Stimulated activated naive B cell treated with anti-CD40 and anti-IgM and Interleukin-4, amounts not matched to agents 10 μg/mL and 1 μg/mL and 100 μg/mL, for 72 hours (primary cell): ENCODE data around the gene DTX3L.

ENCODE experiments used
- ATAC-seq, 2 donors: fragments of 150-1000 bp; cut with Tn5 transposase; replicated peaks; 2 replicates each; pipeline ENCODE4 v1.10.0; 2021; ENCODE audit warnings: moderate library complexity in 1 of 2
- DNase-seq: peaks from one replicate; pipeline ENCODE4 v3.0.0; 2021
- H3K27ac Mint-ChIP-seq: one replicate; pipeline ENCODE4 v1.8.0; 2022; ENCODE audit warnings: mild to moderate bottlenecking, mixed read lengths
- H3K27me3 Mint-ChIP-seq, 2 donors: one replicate each; pipeline ENCODE4 v1.8.0; 2022; ENCODE audit warnings: mixed read lengths in 2 of 2
- H3K36me3 Mint-ChIP-seq, 2 donors: one replicate each; pipeline ENCODE4 v1.8.0; 2022; ENCODE audit warnings: mixed read lengths in 2 of 2, mild to moderate bottlenecking in 1 of 2
- H3K4me1 Mint-ChIP-seq, 2 donors: one replicate each; pipeline ENCODE4 v1.8.0; 2022; ENCODE audit warnings: mixed read lengths in 2 of 2, mild to moderate bottlenecking in 1 of 2
- H3K4me3 Mint-ChIP-seq, 2 donors: one replicate each; pipeline ENCODE4 v1.8.0; 2022; ENCODE audit warnings: mild to moderate bottlenecking in 2 of 2, mixed read lengths in 2 of 2, moderate library complexity in 1 of 2
- H3K9me3 Mint-ChIP-seq, 2 donors: one replicate each; pipeline ENCODE4 v1.8.0; 2022; ENCODE audit warnings: mixed read lengths in 2 of 2, mild to moderate bottlenecking in 1 of 2

Gene DTX3L

DNA sequence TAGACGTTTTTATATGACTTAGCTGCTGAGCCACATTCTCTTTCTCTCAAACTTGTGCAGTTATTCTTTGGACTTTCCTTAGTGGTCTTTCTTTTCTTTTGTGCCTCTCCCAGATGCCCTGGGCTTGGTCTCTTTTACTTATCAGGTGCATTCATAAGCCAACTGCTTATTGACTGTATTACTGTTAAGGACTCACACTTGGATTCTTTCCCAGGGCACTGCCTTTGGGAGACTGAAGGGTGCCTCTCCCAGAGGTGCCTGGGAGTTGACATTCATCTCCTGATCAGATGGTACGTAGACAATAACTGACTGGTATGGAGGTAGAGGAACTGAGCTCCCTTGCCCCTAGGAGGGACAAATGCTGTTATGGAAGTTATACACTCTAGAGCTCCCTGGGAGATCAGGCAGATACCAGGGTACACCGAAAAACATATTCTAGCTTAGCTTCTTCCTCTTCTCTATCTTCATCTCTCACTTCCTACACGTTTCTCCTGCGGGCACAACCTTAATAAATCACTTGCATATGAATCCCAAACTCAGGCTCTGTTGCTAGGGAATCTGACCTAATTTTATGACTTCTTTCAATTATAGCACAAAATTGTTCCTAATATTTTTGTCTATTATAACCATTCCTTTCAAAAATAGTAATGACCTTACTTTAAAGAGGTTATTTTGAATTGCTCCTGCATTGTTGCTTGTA is 38.0 kb downstream of the DTX3L start:
- no peaks in the 10 kb centered on the region for H3K27me3 Mint-ChIP-seq
- peaks cover 32 to 39% of the 10 kb centered on the region in 2 donors for H3K4me1 Mint-ChIP-seq
- ATAC-seq = no peak
- DNase-seq = no peak
- H3K36me3 Mint-ChIP-seq = peaks cover 11 to 44% of the 10 kb centered on the region in 2 donors
- peak overlapping the region; percentile 27 for H3K27ac Mint-ChIP-seq
- H3K9me3 Mint-ChIP-seq = no peaks in the 10 kb centered on the region
- H3K4me3 Mint-ChIP-seq = no peak overlapping the region

DNA sequence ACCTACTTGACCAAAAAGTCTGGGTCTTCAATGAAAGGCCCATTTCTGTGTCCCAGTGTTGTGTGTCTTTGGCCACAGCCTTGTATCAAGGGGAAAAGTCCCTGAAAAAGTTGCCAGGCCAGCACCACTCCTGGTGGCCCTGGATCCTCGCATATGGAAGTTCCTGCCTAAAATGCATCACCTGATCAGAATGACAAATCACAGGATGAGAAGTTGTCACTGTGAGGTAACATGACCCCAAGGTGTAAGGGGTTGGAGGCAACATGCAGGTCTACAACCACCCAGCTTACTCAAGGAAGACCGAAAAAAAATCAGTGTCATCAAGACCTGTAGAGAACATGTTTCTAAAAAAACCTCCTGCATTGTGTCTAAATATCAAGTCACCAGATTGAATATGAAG is 38.9 kb downstream of the DTX3L start:
- H3K27ac Mint-ChIP-seq = no peak overlapping the region
- H3K4me1 Mint-ChIP-seq = peaks cover 35 to 38% of the 10 kb centered on the region in 2 donors
- H3K9me3 Mint-ChIP-seq = no peaks in the 10 kb centered on the region
- H3K36me3 Mint-ChIP-seq = peaks cover 11 to 49% of the 10 kb centered on the region in 2 donors
- ATAC-seq = no peak
- H3K27me3 Mint-ChIP-seq = no peaks in the 10 kb centered on the region
- H3K4me3 Mint-ChIP-seq = no peak overlapping the region
- no peak for DNase-seq

DNA sequence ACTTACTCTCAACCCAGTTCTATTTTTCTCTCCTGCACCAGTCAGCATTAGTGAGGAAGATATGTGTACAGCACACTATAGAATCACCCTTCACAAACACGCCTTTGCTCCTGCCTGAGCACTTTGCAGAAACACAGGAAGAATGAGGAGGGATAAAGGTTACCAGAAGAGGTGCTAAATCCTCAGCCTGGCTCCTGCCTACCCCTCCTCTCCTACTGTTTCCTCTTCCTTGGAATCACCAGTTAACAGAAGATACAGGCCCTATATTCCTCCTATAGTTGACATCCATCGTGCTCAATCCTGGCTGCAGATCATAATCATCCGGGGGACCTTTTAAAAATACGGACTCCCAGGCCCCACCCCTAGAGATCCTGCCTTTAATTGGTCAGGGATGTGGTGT is 42.2 kb downstream of the DTX3L start:
- Mint-ChIP-seq H3K27ac (no peak overlapping the region), H3K9me3 (no peaks in the 10 kb centered on the region)

DNA sequence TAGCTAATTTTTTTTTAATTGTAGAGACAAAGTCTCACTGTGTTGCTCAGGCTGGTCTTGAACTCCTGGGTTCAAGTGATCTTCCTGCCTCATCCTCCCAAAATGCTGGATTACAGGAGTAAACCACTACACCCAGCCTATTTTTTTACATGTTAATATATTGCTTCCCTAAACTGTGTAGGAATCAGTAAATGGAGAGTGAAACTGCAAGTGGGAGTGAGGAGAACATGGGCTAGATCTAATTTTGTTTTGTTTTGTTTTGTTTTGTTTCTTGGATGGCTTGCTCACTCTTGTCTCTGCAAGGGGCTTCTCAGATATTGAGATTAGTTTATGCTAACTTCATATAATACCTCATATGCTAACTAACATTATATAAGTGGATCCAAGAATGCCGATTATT is 44.8 kb downstream of the DTX3L start:
- Mint-ChIP-seq H3K27ac (no peak overlapping the region), H3K36me3 (peaks cover 30 to 41% of the 10 kb centered on the region in 2 donors), H3K4me3 (no peak overlapping the region), H3K4me1 (peaks cover 22 to 24% of the 10 kb centered on the region in 2 donors), H3K9me3 (peaks cover 0 to 3% of the 10 kb centered on the region in 2 donors), H3K27me3 (no peaks in the 10 kb centered on the region)
- no peak for ATAC-seq
- no peak for DNase-seq

More for the DNA sequence above, 42.2 kb downstream of the DTX3L start:
- H3K4me3 Mint-ChIP-seq = no peak overlapping the region
- ATAC-seq = no peak
- DNase-seq = no peak
- no peaks in the 10 kb centered on the region for H3K27me3 Mint-ChIP-seq
- H3K4me1 Mint-ChIP-seq = peaks cover 31% of the 10 kb centered on the region in 2 donors
- peaks cover 18 to 46% of the 10 kb centered on the region in 2 donors for H3K36me3 Mint-ChIP-seq

DNA sequence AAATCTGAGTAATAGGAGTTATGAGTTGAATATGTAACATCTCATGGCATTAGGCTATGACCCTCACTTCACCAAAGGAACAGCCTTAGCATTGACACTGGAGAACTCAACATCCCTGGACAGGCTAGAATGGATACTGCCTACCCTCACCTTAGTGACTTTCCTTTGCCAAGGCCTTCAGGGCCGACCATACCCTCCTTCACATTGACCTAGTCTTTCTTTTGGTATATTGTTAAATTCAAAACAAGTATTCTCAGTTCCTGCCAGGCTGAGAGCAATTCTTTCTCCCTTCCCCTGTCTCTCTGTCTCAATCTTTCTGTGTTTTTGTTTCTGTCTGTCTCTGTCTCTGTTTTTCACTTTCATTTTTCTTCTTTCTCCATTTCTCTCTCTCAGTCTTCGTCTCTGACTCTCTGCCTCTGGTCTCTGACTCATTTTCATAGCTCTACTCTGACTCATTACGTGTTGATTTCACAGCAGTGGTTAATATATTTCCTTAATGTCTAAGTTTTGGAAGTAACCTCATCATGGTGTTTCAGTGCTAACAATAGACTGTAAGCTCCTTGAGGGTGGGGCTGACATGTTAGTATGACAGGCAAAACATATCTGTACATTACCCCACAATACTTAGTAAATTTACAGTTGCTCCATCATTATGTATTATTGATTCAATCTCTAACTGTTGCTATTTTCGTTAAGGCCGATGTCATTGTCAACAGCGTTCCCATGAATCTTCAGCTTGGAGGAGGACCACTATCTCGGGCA is 45.8 kb downstream of the DTX3L start:
- Mint-ChIP-seq H3K27me3 (no peaks in the 10 kb centered on the region), H3K27ac (peak overlapping the region; percentile 17), H3K9me3 (peaks cover 0 to 3% of the 10 kb centered on the region in 2 donors), H3K4me1 (peaks cover 21 to 23% of the 10 kb centered on the region in 2 donors), H3K4me3 (peak overlapping the region; percentile 2 to 5), H3K36me3 (peaks cover 30 to 40% of the 10 kb centered on the region in 2 donors)
- DNase-seq (peak; percentile 32), ATAC-seq (peak; percentile 96 to 97)

DNA sequence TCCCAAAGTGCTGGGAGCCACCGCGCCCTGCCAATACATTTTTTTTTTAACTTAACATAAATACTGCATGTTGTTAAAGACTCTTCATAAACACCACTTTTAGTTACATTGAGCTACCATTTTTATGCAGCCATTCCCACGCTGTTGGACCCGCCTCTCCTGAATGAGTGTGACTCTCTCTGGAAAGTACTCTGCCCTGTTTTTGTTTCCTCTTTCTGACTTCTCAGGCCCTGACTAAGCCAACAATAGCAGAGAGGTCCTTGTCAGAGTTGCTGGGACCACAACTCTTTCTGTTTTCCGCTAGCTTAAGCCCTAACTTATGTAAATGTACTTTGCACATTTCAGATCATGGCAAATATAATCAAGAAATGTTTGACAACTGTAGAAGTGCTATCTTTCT is 48.6 kb downstream of the DTX3L start:
- no peak for ATAC-seq
- Mint-ChIP-seq H3K4me1 (peaks cover 24 to 50% of the 10 kb centered on the region in 2 donors), H3K36me3 (peaks cover 29 to 47% of the 10 kb centered on the region in 2 donors), H3K27me3 (no peaks in the 10 kb centered on the region), H3K27ac (peak overlapping the region; percentile 73), H3K9me3 (peaks cover 0 to 3% of the 10 kb centered on the region in 2 donors), H3K4me3 (peak overlapping the region in 1 of 2 donors; percentile 49)
- DNase-seq = no peak

DNA sequence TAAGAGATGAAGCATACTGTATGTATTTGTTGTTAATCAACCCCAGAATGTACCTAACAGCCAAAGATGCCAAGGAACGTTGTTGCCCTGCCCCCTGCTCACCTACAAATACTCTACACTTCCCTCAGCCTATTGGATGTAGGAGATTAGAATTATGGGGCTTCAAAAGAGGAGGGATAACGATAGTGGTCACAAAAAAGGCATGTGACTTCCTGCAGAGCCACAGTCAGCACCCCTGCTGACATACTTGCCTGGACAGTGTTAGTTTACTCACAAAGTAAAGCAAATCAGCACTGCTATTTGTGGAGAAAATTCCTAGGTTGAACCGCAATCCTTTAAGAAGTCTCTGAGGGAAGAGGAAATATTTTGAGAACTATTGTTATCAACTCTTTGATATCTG is 51.2 kb downstream of the DTX3L start:
- ATAC-seq (no peak), DNase-seq (no peak)
- Mint-ChIP-seq H3K27ac (no peak overlapping the region), H3K9me3 (peaks cover 0 to 3% of the 10 kb centered on the region in 2 donors), H3K4me1 (peaks cover 29 to 66% of the 10 kb centered on the region in 2 donors), H3K4me3 (no peak overlapping the region), H3K36me3 (peaks cover 38 to 63% of the 10 kb centered on the region in 2 donors), H3K27me3 (no peaks in the 10 kb centered on the region)

DNA sequence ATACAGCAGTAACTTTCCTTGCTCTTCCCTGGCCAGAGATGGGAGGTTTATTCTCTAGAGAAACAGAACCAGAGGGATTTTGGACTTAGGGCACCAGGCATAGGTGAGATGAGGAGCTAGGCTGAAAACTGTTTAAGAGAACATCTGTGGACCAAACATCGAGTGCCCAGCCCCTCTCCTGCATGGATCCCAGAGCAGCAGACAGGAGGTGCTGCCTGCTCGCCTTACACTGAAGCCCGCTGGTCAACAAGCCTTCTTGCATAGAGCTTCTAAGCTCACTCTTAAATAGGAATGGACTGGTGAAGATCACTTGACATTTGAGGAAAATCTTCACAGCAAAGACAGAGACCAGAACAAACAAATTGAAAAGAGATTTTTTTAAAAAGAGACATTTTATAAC is 54.5 kb downstream of the DTX3L start:
- DNase-seq = no peak
- Mint-ChIP-seq H3K4me3 (no peak overlapping the region), H3K36me3 (peaks cover 36 to 68% of the 10 kb centered on the region in 2 donors), H3K9me3 (peaks cover 0 to 5% of the 10 kb centered on the region in 2 donors), H3K27me3 (no peaks in the 10 kb centered on the region), H3K4me1 (peaks cover 49 to 87% of the 10 kb centered on the region in 2 donors), H3K27ac (no peak overlapping the region)
- no peak for ATAC-seq

DNA sequence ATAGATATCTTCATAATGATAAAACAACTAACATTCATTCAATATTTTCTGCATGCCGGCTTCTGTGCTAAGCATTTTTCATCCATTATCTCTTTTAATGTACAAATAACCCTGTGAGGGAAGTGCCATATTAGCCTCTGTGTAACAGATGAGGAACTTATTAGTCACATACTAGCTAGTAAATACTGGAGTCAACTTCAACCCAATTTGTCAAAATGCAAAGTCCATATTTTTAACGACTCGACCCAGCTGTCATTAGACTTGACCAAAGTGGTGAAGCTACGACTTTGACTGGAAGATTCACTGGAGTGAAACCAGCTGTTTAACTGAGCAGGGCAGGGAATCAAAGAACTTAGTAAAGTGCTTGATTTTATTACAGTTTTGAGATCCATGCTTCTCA is 54.9 kb downstream of the DTX3L start:
- no peaks in the 10 kb centered on the region for H3K27me3 Mint-ChIP-seq
- H3K27ac Mint-ChIP-seq = peak overlapping the region; percentile 42
- ATAC-seq = peak; percentile 19 to 26
- peaks cover 51 to 91% of the 10 kb centered on the region in 2 donors for H3K4me1 Mint-ChIP-seq
- no peak overlapping the region for H3K4me3 Mint-ChIP-seq
- DNase-seq = no peak
- peaks cover 0 to 5% of the 10 kb centered on the region in 2 donors for H3K9me3 Mint-ChIP-seq
- H3K36me3 Mint-ChIP-seq = peaks cover 40 to 71% of the 10 kb centered on the region in 2 donors

DNA sequence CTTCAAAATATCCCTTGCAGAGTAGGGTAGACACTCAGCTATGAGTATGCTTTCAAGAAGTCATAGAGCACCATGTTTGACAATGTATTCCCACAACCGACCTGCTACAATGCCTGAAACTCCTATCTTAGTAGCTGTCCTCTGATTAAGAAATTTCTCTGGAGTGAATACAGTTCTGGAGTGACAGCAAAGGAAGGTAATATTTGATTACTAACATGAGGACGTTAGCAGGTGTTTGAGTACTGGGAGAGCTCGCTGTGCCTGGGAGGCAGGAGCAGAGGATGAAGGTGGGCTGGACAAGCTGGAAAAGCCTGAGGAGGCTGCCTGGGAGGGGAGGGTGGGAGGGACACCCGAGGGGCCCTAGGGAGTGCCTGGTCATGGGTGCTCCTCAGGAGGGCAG is 56.3 kb downstream of the DTX3L start:
- peaks cover 45 to 71% of the 10 kb centered on the region in 2 donors for H3K36me3 Mint-ChIP-seq
- ATAC-seq = no peak
- H3K4me3 Mint-ChIP-seq = no peak overlapping the region
- H3K9me3 Mint-ChIP-seq = peaks cover 0 to 5% of the 10 kb centered on the region in 2 donors
- H3K27ac Mint-ChIP-seq = peak overlapping the region; percentile 63
- no peaks in the 10 kb centered on the region for H3K27me3 Mint-ChIP-seq
- no peak for DNase-seq
- peaks cover 51 to 82% of the 10 kb centered on the region in 2 donors for H3K4me1 Mint-ChIP-seq

DNA sequence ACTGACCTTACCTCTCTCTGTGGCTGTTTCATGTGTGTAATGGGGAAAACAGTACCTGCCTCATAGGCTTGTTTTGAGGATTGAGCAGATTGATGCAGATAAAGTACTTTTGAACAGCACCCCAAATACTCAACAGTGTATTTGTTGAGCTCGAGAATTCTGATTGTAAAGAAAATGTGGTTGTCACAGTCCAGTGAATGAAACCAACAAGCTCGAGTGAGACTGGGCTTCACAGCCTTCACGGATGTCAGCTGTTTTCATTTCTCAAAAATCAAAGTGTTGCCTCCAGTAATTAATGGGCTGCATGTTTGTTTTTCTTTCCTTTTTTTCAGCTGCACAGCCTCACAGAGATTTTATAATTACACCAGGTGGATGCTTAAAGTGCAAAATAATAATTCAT is 57.0 kb downstream of the DTX3L start:
- DNase-seq = no peak
- Mint-ChIP-seq H3K36me3 (peaks cover 50 to 69% of the 10 kb centered on the region in 2 donors), H3K4me1 (peaks cover 54 to 75% of the 10 kb centered on the region in 2 donors), H3K27ac (peak overlapping the region; percentile 74), H3K27me3 (no peaks in the 10 kb centered on the region), H3K9me3 (peaks cover 0 to 5% of the 10 kb centered on the region in 2 donors), H3K4me3 (peak overlapping the region; percentile 23 to 65)
- peak; percentile 35 to 53 for ATAC-seq

DNA sequence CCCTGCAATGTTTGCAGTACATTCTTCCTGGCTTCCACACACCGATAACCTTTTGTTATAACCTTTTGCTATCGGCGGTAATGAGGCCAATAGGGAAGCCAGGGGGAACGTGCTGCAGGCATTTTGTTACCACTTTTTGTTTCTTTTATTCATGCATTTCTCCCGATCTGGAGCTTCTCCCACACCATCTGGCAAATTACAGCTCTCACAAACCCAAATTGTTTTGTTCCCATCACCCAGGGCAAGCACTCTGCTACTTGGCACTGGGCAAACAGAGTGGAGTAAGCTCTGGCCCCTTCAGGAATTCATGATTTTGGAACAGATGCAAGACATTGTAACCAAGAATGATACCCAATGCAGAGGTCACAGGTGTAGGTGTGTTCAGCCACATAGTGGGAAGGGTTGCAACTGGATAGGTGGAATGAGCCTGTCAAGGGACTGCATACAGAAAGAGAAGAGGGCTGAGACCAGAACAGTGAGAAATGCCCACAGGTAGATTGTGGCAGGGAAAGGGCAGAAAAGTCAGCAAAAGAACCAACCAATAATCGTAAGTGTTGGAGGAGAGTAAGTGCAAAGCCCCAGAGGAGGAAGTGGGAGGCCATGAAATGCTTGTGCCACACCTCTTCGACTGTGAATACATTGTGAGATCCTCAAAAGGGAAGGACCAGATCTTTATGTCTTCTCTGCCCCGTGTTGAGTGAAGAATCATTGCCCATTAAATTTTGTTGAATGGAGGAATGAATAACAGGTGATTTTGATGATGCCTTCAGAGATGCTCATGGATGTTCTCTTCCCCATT is 59.1 kb downstream of the DTX3L start:
- H3K36me3 Mint-ChIP-seq = peaks cover 57 to 75% of the 10 kb centered on the region in 2 donors

More for the DNA sequence above, 59.1 kb downstream of the DTX3L start:
- DNase-seq (no peak), ATAC-seq (peak; percentile 44 to 51)
- Mint-ChIP-seq H3K4me3 (no peak overlapping the region), H3K9me3 (peaks cover 0 to 5% of the 10 kb centered on the region in 2 donors), H3K4me1 (peaks cover 51 to 67% of the 10 kb centered on the region in 2 donors), H3K27me3 (no peaks in the 10 kb centered on the region), H3K27ac (no peak overlapping the region)
